Measurements from ENCODE around the gene NCBP2L. TPM values are rescaled to one million over a fixed set of nuclear protein-coding genes. Genes with fewer than 3 reads are reported as not detected.

NCBP2L gene
- total and polyA plus RNA-seq, 2 experiments from 2014 or later, result 0.39 TPM; not detected in 1

DNA sequence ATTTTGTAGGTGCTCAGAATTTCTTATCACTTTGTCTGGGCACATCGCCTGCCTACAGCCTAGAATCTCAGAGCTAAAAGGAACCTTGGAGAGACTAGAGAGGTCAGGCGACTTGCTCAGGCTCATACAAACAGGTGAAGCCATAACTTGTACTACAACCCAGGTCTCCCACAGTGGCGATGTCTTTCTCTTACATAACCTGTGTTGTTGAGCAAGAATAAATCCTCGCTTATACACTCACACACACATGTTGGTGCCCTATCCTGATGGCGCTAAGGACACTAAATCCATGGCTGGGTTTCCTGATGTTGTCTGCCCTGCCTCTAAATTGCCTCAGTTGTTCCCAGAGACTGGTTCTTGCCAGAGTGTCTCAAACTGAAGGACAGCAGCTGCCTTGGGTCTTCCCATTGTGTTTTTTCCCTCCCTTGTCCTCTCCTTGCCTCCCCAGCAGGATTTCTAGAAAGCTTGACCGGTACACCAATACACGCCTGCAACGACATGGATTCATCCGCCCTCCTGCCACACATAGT is 3.6 kb upstream of the NCBP2L start:
- Histone ChIP-seq H3K9me3 (ENCODE audit: low read depth) (no peaks in the 10 kb centered on the region), H3K4me2 (peak overlapping the region; percentile 99), H3K4me1 (ENCODE audit: insufficient read depth) (peaks cover 33% of the 10 kb centered on the region), H3K9me2 (replicated peaks; ENCODE audit: insufficient read depth) (no peaks in the 10 kb centered on the region), H3K4me3 (peak overlapping the region; percentile 77), H2AFZ (no peak overlapping the region), H4K20me1 (ENCODE audit: insufficient read depth, poor library complexity, severe bottlenecking) (peaks cover 3% of the 10 kb centered on the region), H3K79me2 (peaks cover 43% of the 10 kb centered on the region), H3K36me3 (replicated peaks; ENCODE audit: insufficient read depth, low read depth) (no peaks in the 10 kb centered on the region), H3K27me3 (peaks cover 5% of the 10 kb centered on the region), H3K27ac (no peak overlapping the region)
- no peak for TF ChIP-seq EZH2phosphoT487 (IDR thresholded peaks at IDR 0.05; ENCODE audit: low read depth, severe bottlenecking, unreplicated experiment)
- TF ChIP-seq, protein P1, sequence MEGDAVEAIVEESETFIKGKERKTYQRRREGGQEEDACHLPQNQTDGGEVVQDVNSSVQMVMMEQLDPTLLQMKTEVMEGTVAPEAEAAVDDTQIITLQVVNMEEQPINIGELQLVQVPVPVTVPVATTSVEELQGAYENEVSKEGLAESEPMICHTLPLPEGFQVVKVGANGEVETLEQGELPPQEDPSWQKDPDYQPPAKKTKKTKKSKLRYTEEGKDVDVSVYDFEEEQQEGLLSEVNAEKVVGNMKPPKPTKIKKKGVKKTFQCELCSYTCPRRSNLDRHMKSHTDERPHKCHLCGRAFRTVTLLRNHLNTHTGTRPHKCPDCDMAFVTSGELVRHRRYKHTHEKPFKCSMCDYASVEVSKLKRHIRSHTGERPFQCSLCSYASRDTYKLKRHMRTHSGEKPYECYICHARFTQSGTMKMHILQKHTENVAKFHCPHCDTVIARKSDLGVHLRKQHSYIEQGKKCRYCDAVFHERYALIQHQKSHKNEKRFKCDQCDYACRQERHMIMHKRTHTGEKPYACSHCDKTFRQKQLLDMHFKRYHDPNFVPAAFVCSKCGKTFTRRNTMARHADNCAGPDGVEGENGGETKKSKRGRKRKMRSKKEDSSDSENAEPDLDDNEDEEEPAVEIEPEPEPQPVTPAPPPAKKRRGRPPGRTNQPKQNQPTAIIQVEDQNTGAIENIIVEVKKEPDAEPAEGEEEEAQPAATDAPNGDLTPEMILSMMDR (IDR thresholded peaks at IDR 0.05; ENCODE audit: poor library complexity), result no peak
- TF ChIP-seq EZH2 (IDR thresholded peaks at IDR 0.05; ENCODE audit: borderline replicate concordance), result no peak
- DNase-seq (ENCODE audit: low spot score), result no peak
- 69% methylated on average over 9 of the region's 9 CpGs for WGBS (ENCODE audit: low lambda C conversion rate, missing lambda C conversion rate)

DNA sequence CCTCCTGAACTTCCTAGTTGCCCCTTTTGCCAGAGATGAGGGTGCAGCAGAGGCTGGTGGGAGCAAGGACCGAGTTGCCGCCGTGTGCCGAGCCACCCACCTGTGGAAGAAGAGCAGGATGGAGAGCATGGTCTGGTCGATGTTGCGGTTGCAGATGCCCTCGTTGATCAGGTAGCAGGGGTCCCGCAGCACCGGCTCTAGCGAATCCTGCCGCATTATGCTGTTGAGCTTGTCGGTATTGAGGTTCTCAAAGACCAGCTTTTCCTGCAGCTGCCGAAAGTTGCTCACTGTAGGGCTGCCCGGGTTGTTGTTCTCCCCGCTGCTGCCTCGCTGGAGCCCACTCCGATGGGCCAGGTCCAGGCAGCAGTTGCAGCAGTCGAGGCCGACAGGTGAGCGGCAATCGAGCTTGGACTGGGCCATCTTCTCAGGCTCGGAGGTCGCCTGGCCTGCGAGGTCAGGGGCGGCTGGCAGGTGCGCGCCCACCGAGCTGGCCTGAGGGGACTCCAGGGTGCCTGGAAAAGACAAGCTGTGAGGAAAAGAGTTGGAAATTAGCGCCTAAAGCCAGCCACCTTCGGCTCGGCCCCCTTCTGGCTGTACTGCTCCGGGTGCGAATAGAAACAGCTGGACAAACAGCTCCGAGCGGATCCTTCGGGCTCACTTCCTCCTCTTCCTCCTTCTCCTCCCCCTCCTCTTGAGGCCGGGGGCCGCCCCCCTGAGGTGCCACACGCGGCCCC is 2.4 kb upstream of the NCBP2L start:
- peaks cover 33% of the 10 kb centered on the region for H3K4me1 ChIP-seq (ENCODE audit: insufficient read depth)
- peak overlapping the region; percentile 77 for H3K4me3 ChIP-seq
- H2AFZ ChIP-seq, result peak overlapping the region; percentile 48
- TF ChIP-seq EZH2phosphoT487 (IDR thresholded peaks at IDR 0.05; ENCODE audit: low read depth, severe bottlenecking, unreplicated experiment) (no peak), EZH2 (IDR thresholded peaks at IDR 0.05; ENCODE audit: borderline replicate concordance) (no peak)
- TF ChIP-seq, protein P1 (IDR thresholded peaks at IDR 0.05; ENCODE audit: poor library complexity), result no peak
- no peaks in the 10 kb centered on the region for H3K36me3 ChIP-seq (replicated peaks; ENCODE audit: insufficient read depth, low read depth)
- H3K9me3 ChIP-seq (ENCODE audit: low read depth), result no peaks in the 10 kb centered on the region
- H4K20me1 ChIP-seq (ENCODE audit: insufficient read depth, poor library complexity, severe bottlenecking), result no peaks in the 10 kb centered on the region
- peaks cover 41% of the 10 kb centered on the region for H3K79me2 ChIP-seq
- peak overlapping the region; percentile 99 for H3K4me2 ChIP-seq
- peak; percentile 26 for DNase-seq (ENCODE audit: low spot score)
- peak overlapping the region; percentile 60 for H3K27ac ChIP-seq
- H3K9me2 ChIP-seq (replicated peaks; ENCODE audit: insufficient read depth), result no peaks in the 10 kb centered on the region
- WGBS (ENCODE audit: low lambda C conversion rate, missing lambda C conversion rate), result 7% methylated on average over 36 of the region's 40 CpGs
- peaks cover 5% of the 10 kb centered on the region for H3K27me3 ChIP-seq

DNA sequence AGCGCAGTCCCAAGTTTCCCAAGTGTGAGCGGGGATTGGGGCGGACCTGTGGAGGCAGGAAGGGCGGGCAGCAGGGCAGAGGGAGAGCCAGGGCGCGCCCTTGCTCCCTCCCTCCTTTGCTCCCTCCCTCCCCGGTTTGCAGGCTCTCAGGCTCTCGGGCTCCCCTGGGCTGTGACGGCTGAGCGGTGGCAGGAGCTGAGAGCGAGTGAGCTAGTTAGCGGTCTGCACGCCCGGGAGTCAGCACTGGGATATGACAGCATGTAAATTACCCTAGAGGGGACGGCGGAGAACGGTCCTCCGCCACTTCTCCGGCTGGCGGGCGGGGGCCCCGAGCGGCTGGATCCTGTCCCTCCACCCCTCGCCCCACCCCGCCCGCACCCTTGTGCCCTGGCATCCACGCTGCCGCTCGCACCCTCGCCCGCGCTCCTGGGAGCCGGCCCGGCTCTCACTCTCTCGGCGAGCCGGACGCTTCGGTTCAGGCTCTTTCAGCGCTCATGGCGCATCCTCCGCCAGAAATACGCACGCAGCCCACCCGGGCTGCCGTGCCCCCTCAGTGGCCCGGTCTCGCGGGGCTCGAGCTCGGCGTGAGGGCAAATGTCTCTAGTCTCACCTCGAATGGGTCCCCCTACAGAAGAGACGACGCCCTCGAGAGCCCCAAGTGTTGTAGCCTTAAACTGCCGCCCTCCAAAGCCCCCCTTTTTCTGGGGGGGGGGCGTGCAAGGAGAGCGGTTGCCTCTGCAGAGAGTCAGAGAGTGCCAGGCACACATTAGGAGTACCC is 1.6 kb upstream of the NCBP2L start, which contains the start of gene TSC22D3:
Gene TSC22D3 (minus strand): TSS at position 54 of the 778 bp plus-strand sequence. CDS start 368 bp downstream, outside the sequence.
- WGBS (ENCODE audit: low lambda C conversion rate, missing lambda C conversion rate), result 1% methylated on average over 55 of the region's 59 CpGs
- peak; percentile 90 for DNase-seq (ENCODE audit: low spot score)
- peak within 1 kb of the TSS; percentile 60 for H3K27ac ChIP-seq
- no peaks in the 10 kb centered on the region for H3K36me3 ChIP-seq (replicated peaks; ENCODE audit: insufficient read depth, low read depth)
- peaks cover 5% of the 10 kb centered on the region for H3K27me3 ChIP-seq
- peaks cover 41% of the 10 kb centered on the region for H3K79me2 ChIP-seq
- peak within 1 kb of the TSS; percentile 77 for H3K4me3 ChIP-seq
- no peaks in the 10 kb centered on the region for H4K20me1 ChIP-seq (ENCODE audit: insufficient read depth, poor library complexity, severe bottlenecking)
- H3K9me3 ChIP-seq (ENCODE audit: low read depth), result no peaks in the 10 kb centered on the region
- no peak for TF ChIP-seq EZH2phosphoT487 (IDR thresholded peaks at IDR 0.05; ENCODE audit: low read depth, severe bottlenecking, unreplicated experiment)
- TF ChIP-seq, protein P1 (IDR thresholded peaks at IDR 0.05; ENCODE audit: poor library complexity), result peak; percentile 29
- no peak for TF ChIP-seq EZH2 (IDR thresholded peaks at IDR 0.05; ENCODE audit: borderline replicate concordance)
- peaks cover 33% of the 10 kb centered on the region for H3K4me1 ChIP-seq (ENCODE audit: insufficient read depth)
- H3K9me2 ChIP-seq (replicated peaks; ENCODE audit: insufficient read depth), result no peaks in the 10 kb centered on the region
- H3K4me2 ChIP-seq, result peak within 1 kb of the TSS; percentile 99
- H2AFZ ChIP-seq, result peak within 1 kb of the TSS; percentile 48

Measured in hepatocyte (in vitro differentiated cells).